Gastroesophageal sphincter (tissue), 3 donors: ENCODE measurements around the gene KIAA1614.

Source experiments
- CTCF ChIP-seq, 4 experiments: fragments of 200-600 bp in 2 of 4; fragments of 450-650 bp in 2 of 4; sonication (generic) in 1 of 4; IDR thresholded peaks; one replicate each; pipeline ENCODE4 v1.5.1; 2017 to 2019; ENCODE audit warnings: antibody characterized with exemption in 4 of 4, mild to moderate bottlenecking in 2 of 4, moderate library complexity in 2 of 4
- EP300 ChIP-seq: sonication (generic); formaldehyde crosslinking; IDR thresholded peaks from one replicate; pipeline ENCODE4 v1.6.1; 2017; ENCODE audit warnings: antibody characterized with exemption, mild to moderate bottlenecking
- POLR2A ChIP-seq, 2 donors: fragments of 450-650 bp; IDR thresholded peaks; one replicate each; pipeline ENCODE4 v1.6.1; 2017; ENCODE audit warnings: antibody characterized with exemption in 2 of 2, mild to moderate bottlenecking in 2 of 2, moderate library complexity in 1 of 2

- no peak for TF ChIP-seq CTCF (IDR thresholded peaks at IDR 0.05)
- no peak for TF ChIP-seq EP300
- no peak for TF ChIP-seq POLR2A (IDR thresholded peaks at IDR 0.05)
These were observed 15.1 kb downstream of the KIAA1614 start for GRCh38 chr1:180927841-180928240.
